Measurements from ENCODE around the gene PDPK1.
"Not testable (repeated sequence)": the region's sequence is repeated elsewhere in the genome, so short reads cannot be mapped to it uniquely, and the experiment has no call there.

DNA sequence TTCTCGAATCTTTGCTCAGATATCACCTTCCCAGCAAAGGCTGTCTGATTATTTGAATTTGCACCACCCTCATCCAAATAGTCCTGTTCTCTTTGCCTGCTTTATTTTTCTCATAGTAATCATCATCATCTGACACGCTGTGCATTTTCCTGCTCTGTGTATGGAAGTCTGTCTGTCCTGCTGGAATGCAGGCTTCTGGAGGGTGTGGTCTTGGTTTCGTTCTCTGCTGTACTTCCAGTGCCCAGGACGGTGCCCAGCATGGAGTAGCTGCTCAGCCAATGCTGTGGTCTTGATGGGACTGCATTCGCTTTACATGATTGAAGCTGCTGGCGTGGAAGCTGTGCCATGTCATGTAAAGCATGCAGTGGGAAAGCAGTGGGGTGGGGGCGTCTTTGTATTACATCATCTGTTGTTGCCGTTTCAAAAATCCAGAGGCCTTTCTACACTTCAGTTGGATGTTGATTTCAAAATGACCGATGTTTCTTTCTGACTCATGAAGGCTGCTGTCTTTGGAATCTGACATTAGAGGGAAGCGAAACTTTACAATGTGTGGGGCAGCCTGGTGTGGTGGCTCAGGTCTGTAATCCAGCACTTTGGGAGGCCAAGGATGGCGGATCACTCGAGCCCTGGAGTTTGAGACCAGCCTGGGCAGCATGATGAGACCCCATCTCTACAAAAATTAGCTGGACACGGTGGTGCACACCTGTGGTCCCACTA is 17.0 kb downstream of the PDPK1 start:
- TF ChIP-seq, protein P1, sequence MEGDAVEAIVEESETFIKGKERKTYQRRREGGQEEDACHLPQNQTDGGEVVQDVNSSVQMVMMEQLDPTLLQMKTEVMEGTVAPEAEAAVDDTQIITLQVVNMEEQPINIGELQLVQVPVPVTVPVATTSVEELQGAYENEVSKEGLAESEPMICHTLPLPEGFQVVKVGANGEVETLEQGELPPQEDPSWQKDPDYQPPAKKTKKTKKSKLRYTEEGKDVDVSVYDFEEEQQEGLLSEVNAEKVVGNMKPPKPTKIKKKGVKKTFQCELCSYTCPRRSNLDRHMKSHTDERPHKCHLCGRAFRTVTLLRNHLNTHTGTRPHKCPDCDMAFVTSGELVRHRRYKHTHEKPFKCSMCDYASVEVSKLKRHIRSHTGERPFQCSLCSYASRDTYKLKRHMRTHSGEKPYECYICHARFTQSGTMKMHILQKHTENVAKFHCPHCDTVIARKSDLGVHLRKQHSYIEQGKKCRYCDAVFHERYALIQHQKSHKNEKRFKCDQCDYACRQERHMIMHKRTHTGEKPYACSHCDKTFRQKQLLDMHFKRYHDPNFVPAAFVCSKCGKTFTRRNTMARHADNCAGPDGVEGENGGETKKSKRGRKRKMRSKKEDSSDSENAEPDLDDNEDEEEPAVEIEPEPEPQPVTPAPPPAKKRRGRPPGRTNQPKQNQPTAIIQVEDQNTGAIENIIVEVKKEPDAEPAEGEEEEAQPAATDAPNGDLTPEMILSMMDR (conservative IDR thresholded peaks at IDR 0.05; ENCODE audit: low read length) = not testable (repeated sequence)
- not testable (repeated sequence) for TF ChIP-seq EZH2phosphoT487 (IDR thresholded peaks at IDR 0.05; ENCODE audit: borderline replicate concordance, low read depth, low read length)

Data from OCI-LY7 (cell line).